Kidney epithelial cell (primary cell): ENCODE data around the gene PIK3R1. TPM values are rescaled to one million over a fixed set of nuclear protein-coding genes. Genes with fewer than 3 reads are reported as not detected.
A peak's percentile ranks its signal among the peaks of the same experiment; 100 is the strongest.

ENCODE experiments used
- DNase-seq: peaks from one replicate; pipeline ENCODE4 v3.0.0-alpha.2; 2010; ENCODE audit warnings: low read depth
- H3K27me3 ChIP-seq: 2 replicates; pipeline ENCODE4 v1.6.0; 2011; ENCODE audit warnings: low read length; ENCODE audit not compliant: control insufficient read depth, insufficient read depth
- H3K36me3 ChIP-seq: 2 replicates; pipeline ENCODE4 v1.5.1; 2011; ENCODE audit warnings: low read length; ENCODE audit not compliant: control insufficient read depth, insufficient read depth
- H3K4me3 ChIP-seq: 2 replicates; pipeline ENCODE4 v1.5.1; 2011; ENCODE audit warnings: low read depth, mild to moderate bottlenecking, control low read depth, low read length
- CTCF ChIP-seq: IDR thresholded peaks from 2 replicates; pipeline ENCODE4 v1.5.1; 2011; ENCODE audit warnings: mild to moderate bottlenecking, moderate library complexity, low read length, control low read depth, inconsistent platforms; ENCODE audit not compliant: insufficient read depth, poor library complexity, severe bottlenecking
- total RNA-seq: library from RNA; depleted of rRNA; stranded (reverse); fragments of >200 nt; gene quantifications from 2 replicates; pipeline ENCODE4 v1.2.3, GENCODE V29; 2015

Gene PIK3R1
- total RNA-seq, 1 donor from 2014 or later, result 21.1 TPM

GRCh38 chr5:68314465-68314864 lies 98.9 kb downstream of the PIK3R1 start:
- H3K36me3 ChIP-seq, result no peaks in the 10 kb centered on the region
- no peak for DNase-seq
- TF ChIP-seq CTCF, result no peak

GRCh38 chr5:68315679-68316271 lies 100.2 kb downstream of the PIK3R1 start:
- no peaks in the 10 kb centered on the region for H3K27me3 ChIP-seq
- no peak overlapping the region for H3K4me3 ChIP-seq
- no peak for DNase-seq
- TF ChIP-seq CTCF, result no peak
- no peaks in the 10 kb centered on the region for H3K36me3 ChIP-seq

More at GRCh38 chr5:68314465-68314864, 98.9 kb downstream of the PIK3R1 start:
- Histone ChIP-seq H3K4me3 (no peak overlapping the region), H3K27me3 (no peaks in the 10 kb centered on the region)

DNA sequence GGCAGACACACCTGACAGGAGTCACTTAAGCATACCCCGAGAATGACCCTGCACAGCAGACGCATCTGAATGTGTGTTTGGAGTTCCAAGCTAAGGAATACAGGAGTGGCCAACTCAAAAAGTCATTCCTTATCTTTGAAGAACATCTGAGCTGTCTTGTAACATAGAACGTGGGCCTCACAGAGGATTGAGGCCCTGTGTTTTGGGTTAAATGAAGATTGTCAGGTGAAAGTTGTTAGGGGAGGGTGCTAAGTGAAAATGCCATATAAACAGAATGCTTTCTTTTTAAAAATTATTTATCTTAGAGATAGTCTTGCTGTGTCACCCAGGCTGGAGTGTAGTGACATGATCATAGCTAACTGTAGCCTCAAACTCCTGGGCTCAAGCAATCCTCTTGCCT lies 100.9 kb downstream of the PIK3R1 start:
- TF ChIP-seq CTCF, result no peak
- DNase-seq, result no peak
- Histone ChIP-seq H3K36me3 (no peaks in the 10 kb centered on the region), H3K27me3 (no peaks in the 10 kb centered on the region), H3K4me3 (no peak overlapping the region)

DNA sequence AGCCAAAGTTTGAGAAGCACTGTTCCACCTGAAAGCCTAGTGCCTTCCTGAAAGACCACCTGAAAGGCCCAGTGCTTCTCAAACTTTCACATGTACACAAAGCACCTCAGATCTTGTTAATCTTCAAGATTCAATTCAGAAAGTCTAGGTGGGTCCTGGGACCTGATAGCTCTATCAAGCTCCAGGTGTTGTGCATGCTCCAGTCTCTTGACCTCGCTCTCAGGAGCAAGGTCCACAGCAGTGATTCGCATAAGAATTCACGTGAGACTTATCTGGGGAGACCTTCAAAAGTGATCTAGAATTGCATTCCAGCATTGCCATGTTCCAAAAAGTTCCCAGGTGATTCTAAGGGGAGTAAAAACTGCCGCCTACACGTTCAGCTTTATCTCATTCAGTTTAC lies 102.1 kb downstream of the PIK3R1 start:
- TF ChIP-seq CTCF, result no peak
- H3K36me3 ChIP-seq, result no peaks in the 10 kb centered on the region
- H3K27me3 ChIP-seq, result no peaks in the 10 kb centered on the region
- DNase-seq, result no peak
- H3K4me3 ChIP-seq, result no peak overlapping the region

DNA sequence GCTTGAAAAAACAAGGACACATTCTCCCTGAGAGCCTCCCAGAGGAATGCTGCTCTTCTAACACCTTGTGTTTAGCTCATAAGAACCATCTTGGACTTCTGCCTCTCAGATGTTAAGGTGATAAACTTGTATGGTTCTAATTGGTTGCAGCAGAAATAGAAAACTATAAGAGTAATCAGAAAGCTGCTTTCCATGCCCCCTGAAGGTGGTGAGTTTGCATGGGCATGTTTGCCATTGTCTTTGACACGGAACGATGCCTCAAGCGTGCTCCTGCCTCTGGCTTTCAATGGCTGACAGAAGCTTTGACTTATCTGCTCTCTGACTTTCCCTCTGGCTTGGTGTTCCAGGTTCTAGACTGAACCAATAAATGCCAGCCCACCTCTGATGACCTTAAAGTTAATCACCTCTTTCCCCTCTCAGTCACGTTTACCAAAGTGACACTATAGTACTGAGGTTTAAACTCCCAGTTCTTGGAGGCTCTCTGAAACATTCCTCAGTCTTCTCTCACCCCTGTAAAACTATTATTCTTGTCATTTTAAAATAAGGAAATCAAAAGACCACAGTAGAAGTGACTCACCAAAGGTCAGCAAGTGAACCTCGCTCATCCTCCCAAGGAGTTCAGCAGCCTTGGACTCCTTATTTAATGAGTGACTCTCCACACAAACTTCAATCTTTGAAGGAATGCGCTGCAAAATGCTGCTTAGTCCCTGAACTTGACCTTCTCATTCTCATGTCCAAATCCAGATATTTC lies 103.6 kb downstream of the PIK3R1 start:
- H3K4me3 ChIP-seq, result no peak overlapping the region
- DNase-seq, result peak; percentile 68
- H3K36me3 ChIP-seq, result no peaks in the 10 kb centered on the region
- TF ChIP-seq CTCF, result no peak
- no peaks in the 10 kb centered on the region for H3K27me3 ChIP-seq
